Stimulated activated CD8-positive, alpha-beta memory T cell treated with anti-CD3 and anti-CD28 coated beads, Interleukin-2, amount 100 ng/mL, for 48 hours (primary cell): ENCODE results near the gene ARID5B.

Source experiments
- DNase-seq, 2 donors: peaks; one replicate each; pipeline ENCODE4 v3.0.0-alpha.2; 2020; ENCODE audit warnings: low read depth in 2 of 2

ARID5B gene

GRCh38 chr10:61888744-61889143, 12.8 kb upstream of the ARID5B start:
- DNase-seq, result no peak

GRCh38 chr10:61890430-61890829, 11.1 kb upstream of the ARID5B start:
- DNase-seq, result no peak

GRCh38 chr10:61890881-61891409, 10.6 kb upstream of the ARID5B start:
- no peak for DNase-seq

GRCh38 chr10:61891906-61892585, 9.5 kb upstream of the ARID5B start:
- no peak for DNase-seq

DNA sequence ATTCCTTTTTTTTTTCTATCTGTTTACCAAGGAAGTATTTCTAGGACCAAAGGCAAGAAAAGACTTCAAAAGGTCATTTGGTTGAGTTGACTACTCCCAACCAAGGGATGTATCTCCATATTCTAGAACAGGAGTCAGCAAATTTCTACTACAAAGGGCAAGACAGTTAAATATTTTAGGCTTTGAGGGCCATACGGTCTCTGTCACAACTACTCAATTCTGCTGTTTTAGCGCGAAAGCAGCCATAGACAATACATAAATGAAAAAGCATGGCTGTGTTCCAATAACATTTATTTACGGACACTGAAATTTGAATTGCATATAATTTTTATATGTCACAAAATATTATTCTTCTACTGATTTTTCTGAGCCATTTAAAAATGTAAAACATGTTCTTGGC, 8.5 kb upstream of the ARID5B start:
- no peak for DNase-seq

DNA sequence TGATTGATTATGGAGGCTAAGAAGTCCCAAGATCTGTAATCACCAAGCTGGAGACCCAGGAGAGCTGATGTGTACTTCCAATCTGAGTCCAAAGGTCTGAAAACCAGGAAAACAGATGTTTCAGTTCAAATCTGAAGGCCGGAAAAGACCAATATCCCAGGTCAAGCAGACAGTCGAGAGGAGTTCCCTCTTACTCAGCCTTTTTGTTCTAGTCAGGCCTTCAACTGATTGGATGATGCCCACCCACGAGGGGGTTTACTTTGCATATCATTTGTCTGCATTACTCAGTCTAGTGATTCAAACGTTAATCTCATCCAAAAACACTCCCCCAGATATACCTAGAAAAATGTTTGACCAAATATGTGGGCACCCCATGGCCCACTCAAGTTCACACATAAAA, 7.4 kb upstream of the ARID5B start:
- no peak for DNase-seq

DNA sequence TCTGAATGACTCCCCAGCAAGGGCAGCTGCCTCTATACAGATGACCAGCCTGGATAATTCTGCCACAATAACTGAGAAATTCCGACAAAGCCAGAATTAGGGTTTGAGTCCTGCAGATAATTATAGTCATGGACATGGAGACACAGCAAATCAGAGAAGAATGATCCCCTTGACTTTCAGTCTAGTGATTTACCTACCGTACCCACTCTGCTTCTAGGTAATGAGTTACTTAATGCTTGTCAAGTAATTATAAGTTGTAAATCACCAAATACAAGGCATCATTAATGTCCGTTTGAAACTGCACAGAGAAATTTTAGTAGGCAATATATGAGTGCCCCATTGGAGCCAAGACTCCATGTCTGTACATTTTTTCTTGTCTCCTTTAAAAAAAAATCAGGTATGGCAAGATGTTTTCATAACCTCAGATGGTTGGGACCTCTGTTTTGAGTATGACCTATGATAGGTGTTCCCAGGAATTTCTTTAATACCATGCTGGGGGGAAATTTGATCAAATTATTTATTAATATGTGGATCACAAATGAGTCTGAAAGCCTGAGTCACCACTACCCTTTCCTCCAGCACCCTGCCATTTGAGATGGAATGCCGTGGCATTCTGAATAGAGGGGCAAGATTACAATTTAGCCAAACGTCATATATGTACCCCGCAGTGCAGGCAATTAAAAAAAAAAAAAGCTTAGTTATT, 5.5 kb upstream of the ARID5B start:
- no peak for DNase-seq

DNA sequence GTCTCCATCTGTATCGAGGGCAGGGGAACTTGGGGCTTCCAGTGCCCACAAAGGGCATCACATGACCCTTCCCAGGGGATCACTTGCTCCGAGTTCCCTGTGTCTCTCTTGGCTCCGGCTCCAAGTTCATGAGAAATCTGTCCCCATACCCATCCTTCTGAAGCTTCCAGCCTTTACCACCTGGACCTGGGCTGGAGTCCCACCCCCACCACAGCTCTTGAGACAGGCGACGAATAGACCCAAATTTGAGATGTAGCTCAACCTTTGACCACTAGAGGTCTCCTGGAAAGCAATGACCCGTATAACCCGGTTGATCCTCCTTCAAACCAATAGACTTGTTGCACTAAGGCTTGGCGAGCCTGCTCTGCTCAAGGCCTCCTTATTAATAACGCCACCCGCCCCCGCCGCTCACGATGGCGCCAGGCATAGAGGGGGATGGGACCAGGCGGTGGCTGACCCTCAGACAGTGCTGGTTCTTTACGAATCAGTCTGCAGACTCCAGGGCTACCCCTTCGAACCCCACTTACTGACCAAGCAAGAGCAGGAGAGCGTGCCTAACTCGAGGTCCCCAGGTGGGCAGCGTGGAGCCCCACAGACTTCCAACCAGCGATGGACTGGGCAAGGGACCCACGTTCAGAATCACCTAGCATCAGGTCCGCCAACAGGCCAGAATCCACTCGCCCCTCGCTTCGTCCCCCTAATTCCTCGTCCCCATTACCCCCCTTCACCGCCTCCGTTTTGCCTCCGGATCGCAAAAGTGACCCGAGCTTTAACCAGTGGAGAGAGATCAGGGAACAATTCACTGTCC, 4.4 kb upstream of the ARID5B start:
- DNase-seq, result no peak

- DNase-seq, result no peak
These were observed 3.6 kb upstream of the ARID5B start for GRCh38 chr10:61897671-61898434.

DNA sequence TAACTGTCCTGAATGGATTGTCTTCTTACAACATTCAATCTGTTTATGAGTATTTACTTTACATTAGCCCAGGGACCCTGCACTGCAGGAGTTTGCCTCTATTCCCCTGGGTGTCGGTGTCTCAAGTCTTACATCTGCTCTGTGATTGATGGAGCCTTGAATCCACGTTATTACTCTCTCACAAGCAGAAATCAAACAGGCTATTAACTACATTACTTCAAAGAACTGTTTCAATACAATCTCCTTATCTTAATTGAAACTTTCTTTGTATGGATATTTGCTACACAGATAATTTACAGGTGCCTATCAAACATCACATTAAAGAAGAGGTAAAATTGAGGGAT, 3.1 kb upstream of the ARID5B start:
- no peak for DNase-seq

GRCh38 chr10:61899069-61899531, 2.4 kb upstream of the ARID5B start:
- DNase-seq, result no peak

GRCh38 chr10:61899663-61899996, 1.9 kb upstream of the ARID5B start:
- no peak for DNase-seq

GRCh38 chr10:61899997-61900828, 1.3 kb upstream of the ARID5B start:
- DNase-seq, result peak in 1 of 2 donors; percentile 33

GRCh38 chr10:61901829-61902444, 438 bp downstream of the ARID5B start:
- DNase-seq, result no peak

- DNase-seq, result peak in 1 of 2 donors; percentile 37
These were observed 1.1 kb downstream of the ARID5B start for GRCh38 chr10:61902445-61903220.

- peak; percentile 69 to 73 for DNase-seq
These were observed 1.9 kb downstream of the ARID5B start for GRCh38 chr10:61903221-61903927.

GRCh38 chr10:61903928-61904344, 2.4 kb downstream of the ARID5B start:
- no peak for DNase-seq

DNA sequence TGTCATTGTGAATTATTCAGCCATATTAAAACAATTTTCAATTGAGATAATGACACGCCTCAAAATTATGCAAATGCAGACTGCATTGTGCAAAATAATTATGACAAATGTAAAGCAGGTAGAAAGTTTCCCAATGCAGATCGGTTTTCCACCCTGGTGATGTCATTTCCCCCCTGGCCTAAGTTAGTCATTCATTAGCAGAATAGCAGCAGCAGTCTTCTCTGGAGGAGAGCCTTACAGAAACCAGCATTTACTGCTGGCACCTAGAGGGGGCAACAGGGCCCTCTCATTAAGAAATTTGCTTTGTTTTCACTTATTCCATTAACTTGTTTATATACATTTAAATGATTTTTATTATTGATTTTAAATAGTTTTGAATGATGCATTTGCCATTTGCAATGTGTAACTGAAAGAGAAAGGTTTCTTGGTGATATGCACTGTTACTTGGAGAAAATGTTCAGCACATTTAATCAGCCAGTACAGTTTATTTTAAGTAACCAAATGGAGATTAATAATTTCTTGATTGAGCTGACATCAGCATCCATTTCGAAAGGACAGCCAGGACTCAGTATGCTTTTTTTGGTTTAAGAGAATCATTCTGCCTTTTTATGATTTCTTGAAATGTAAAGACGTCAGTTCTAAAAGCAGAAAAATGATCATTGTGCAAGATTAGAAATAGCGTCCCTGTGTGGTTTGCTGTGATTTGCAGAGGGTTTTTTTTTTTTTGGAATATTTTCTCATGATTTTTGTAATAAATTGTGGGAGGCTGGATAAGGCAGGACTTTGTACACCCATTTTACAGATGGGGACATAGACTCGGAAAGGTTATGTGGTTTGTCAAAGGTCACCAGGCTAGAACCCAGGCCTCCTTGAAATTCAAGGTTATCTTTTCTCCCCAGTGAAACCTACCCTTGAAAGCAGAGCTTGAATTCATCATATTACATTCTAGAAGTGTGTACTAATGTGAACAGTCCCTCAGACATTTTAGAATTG, 3.5 kb downstream of the ARID5B start:
- DNase-seq, result no peak
